GM12801 (cell line): ENCODE data around the gene RABGAP1.

Experiments
- TF ChIP-seq, protein P1 (sequence below): IDR thresholded peaks from one replicate; pipeline ENCODE4 v1.5.1; 2011; ENCODE audit warnings: control low read depth; ENCODE audit not compliant: insufficient read length; ENCODE audit errors: extremely low read depth

RABGAP1 gene

DNA sequence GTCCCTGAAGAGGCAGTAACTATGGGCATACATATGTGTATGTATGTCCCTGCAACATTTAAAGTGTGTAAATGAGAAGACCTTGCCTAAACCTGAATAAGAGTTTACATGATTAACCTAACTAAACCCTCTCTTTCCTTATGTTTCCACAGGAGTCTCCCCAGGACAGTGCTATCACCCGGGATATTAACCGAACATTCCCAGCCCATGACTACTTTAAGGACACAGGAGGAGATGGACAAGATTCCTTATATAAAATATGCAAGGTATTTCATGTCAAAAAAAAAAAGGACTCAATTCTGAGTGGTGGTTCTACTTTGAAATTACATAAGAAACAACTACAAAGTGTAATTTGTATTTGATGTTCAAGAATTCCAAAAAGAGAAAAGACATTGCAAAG, 124.4 kb downstream of the RABGAP1 start:
- TF ChIP-seq, protein P1, sequence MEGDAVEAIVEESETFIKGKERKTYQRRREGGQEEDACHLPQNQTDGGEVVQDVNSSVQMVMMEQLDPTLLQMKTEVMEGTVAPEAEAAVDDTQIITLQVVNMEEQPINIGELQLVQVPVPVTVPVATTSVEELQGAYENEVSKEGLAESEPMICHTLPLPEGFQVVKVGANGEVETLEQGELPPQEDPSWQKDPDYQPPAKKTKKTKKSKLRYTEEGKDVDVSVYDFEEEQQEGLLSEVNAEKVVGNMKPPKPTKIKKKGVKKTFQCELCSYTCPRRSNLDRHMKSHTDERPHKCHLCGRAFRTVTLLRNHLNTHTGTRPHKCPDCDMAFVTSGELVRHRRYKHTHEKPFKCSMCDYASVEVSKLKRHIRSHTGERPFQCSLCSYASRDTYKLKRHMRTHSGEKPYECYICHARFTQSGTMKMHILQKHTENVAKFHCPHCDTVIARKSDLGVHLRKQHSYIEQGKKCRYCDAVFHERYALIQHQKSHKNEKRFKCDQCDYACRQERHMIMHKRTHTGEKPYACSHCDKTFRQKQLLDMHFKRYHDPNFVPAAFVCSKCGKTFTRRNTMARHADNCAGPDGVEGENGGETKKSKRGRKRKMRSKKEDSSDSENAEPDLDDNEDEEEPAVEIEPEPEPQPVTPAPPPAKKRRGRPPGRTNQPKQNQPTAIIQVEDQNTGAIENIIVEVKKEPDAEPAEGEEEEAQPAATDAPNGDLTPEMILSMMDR, result no peak

DNA sequence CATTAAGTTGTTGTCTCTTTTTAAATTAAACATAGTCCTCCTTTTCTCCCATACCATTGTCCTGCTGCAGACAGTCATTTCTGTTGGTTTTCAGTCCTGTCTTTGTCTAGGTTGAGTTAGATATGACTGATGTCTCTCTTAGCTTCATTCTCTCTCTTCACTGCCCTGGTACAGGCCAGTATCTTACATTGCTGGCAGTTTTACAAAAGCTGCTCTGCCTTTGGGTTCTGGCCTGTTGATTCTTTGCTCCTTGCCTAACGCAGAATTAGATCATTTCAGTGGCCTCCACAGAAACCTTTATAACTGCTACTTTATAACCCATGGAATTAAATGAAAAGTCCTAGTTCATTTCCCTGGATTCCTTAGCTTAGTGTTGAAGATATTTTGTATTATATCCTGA, 126.3 kb downstream of the RABGAP1 start:
- TF ChIP-seq, protein P1, result no peak

DNA sequence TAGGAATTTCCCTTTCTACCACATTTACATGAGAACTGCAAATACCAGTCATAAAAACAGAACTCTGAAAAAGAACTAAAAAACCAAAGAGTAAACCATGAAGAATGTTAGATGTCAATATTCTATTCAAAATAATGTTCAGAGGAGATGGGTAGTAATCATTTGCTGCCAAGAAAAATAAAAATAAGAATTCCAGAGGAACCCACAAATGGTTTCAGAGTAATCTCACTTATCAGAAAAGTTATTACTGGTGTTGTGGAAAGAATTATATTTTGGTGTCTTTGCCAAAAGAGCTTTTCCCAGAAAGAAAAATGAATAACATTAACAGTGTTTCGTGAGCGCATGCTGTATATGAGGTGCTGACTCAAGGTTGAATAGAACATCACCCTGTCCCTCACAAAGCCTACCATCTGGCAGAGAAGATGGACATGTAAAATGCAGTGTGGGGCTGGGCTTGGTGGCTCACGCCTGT, 128.2 kb downstream of the RABGAP1 start:
- TF ChIP-seq, protein P1, result no peak

DNA sequence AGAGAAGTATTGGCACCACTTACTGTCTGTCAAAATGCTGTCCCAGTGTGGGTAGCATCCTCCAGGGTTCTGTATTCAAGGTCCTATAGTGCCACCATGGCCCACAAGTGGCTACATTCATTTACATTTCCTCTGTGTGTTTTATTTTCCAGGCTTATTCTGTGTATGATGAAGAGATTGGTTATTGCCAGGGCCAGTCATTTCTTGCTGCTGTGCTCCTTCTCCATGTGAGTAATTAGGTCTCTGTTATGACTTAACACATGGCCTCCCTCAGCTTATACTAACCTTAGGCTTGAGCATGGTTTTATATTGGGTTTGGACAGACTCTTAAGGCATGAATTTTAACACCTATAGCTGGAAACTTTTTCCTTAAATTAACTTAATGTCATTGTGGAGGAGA, 129.4 kb downstream of the RABGAP1 start:
- TF ChIP-seq, protein P1, result no peak

DNA sequence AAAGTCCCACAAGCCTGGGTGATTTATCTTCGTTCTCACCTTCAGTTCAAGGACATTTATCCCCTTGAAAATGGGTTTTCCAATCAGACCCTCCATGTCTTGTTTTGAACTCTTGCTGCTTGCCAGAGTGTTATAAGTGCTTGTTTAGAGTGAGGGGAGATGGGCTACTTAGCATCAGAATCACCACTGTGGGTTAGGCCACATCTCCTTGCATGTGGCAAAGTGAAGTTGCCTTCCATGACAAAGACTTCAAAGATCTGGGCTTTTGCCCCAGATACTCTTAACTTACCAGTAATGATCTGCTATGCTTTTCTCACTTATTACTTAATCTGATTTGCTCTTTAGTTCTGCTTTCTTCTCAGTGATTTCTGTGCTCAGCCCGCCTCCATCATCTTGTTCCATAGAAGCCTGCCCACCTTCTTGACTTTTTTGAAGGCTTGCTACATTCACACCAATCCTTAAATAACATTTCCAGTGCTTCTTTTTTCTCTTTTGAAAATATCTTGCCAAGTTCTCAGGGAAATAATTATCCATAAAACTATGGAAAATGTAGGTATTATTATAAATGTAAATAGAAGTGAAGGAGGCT, 131.7 kb downstream of the RABGAP1 start:
- TF ChIP-seq, protein P1, result no peak

DNA sequence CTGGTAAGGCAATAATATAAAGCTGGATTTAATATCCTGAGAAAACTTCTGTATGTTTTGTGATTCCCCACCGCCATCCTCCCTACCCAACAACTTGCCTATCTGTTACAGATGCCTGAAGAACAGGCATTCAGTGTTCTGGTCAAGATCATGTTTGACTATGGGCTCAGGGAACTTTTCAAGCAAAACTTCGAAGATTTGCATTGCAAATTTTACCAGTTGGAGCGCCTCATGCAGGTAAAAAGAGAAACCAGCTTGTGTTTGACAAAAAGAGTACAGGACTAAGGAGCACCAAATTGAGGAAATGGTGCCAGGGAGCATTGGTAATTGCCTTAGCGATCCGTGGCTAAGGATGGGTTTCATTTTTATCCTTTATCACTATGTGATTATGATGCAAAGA, 132.6 kb downstream of the RABGAP1 start:
- TF ChIP-seq, protein P1, result no peak

DNA sequence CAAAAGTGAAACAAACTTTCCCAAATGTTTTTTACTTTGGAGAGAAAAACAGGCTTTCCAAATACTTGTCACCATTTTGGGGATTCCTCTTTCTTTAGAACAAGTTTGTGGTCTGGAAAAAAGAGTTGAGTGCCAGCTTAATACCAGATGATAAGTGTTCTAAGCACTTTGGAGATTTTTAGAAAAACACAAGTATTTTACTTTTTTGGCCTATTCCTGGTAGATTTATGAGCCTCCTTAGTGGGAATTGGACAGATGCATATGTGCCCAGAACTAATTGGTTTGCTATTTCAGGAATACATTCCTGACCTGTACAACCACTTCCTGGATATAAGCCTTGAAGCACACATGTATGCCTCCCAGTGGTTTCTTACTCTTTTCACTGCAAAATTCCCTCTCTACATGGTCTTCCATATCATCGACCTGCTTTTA, 133.2 kb downstream of the RABGAP1 start:
- TF ChIP-seq, protein P1, result no peak
